SKM-1 (cell line): ENCODE results near the gene COL4A1.
"Not testable (repeated sequence)": the region's sequence is repeated elsewhere in the genome, so short reads cannot be mapped to it uniquely, and the experiment has no call there.

Source experiments
- DNase-seq: peaks from one replicate; lab custom pipeline; 2025; ENCODE audit not compliant: unreplicated experiment; lab: John Stamatoyannopoulos, UW

The COL4A1 gene

DNA sequence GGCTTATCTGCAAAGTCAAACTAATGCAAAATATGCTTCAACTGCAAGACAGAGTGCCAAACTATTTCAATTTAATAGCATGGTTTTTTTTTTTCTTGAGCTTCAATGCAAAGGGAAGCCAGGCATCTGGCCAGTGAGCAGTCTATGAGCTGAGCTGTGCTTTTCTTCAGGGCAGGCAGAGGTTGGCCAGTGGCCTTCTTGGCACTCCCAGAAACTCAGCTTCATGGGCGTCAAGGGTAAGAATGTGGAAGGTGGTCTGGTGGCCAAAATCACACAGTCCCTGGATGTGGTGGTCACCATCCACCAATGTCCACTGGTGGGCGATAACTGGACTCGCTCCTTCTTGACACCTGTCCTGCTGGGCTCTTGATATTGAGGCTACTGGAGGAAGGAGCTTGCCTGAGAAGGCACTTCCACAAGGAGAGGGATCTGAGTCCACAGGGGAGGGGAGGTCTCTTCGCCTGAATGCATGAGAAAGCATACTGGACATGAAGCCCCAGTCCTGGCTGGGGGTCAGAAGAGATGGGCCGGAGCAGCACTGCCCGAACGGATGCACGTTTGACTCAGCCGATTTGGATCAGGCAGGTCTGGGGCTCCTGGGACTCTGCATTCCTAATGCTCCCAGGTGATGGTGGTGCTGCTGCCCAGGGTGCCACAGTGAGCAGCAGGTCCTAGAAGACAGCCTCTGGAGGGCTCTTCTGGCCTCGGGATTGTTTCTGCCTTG, 17.2 kb upstream of the COL4A1 start:
- DNase-seq = no peak

DNA sequence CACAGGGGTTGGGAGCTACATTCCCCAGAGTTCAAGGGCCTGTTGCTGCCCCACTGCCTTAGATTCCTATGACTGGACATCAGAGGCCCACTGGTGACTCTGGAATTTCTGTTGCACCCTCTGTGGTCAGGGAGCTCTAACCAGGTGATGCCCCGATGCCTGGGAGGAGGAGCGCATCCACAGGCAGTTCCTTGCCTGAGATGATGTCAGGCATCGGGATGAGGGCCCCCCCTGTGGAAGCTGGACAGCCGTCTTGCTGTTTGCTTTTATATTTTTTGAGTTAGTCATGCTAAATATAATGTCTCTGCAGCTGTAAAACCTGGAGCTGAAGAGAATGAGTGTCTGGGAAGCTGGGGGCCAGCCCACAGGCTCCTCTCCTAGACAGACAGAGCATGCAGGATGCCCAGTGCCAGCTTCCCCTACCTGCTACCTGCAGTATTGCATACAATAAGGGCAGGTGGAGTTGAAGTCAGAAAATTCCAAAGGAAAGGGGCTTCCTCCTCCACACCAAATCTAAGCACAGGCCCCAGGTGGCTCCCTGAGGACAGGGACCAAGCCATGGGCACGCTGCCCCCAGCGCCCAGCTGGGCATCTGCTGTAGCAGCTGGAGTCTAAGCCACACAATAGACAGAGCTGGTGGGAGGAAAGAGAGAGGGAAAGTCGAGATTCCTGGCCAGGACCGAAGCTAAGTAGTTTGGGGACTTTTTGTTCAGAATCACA, 16.4 kb upstream of the COL4A1 start:
- no peak for DNase-seq

DNA sequence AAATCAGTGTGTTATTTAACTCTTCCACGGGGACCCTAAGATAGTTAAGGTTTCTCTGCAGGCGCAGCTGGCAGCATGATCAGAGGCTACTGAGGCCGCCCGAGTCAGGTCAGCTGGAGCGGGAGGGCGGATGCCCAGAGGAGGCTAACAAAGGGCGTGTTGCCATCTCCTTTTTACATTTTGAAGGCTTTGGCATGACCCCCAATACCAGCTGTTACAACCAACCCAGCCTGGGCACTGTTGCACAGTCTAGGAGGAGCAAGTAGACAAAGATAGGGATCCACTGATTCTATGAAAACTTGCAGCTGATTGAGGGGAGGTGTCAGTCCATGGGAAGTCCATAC, 15.8 kb upstream of the COL4A1 start:
- DNase-seq = no peak

- DNase-seq = no peak
Measured at GRCh38 chr13:110322126-110322827, 15.3 kb upstream of the COL4A1 start.

DNA sequence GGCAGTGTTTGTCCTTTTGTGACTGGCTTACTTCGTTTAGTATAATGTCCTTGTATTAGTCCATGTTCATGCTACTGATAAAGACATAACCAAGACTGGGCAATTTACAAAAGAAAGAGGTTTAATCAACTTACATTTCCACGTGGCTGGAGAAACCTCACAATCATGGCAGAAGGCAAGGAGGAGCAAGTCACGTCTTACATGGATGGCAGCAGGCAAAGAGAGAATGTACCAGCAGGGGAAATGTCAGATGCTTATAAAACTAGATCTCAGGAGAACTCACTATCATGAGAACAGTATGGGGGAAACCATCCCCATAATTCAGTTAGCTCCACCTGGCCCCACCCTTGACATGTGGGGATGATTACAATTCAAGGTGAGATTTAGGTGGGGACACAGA, 14.6 kb upstream of the COL4A1 start:
- DNase-seq = not testable (repeated sequence)

GRCh38 chr13:110320645-110321044, 13.7 kb upstream of the COL4A1 start:
- no peak for DNase-seq

DNA sequence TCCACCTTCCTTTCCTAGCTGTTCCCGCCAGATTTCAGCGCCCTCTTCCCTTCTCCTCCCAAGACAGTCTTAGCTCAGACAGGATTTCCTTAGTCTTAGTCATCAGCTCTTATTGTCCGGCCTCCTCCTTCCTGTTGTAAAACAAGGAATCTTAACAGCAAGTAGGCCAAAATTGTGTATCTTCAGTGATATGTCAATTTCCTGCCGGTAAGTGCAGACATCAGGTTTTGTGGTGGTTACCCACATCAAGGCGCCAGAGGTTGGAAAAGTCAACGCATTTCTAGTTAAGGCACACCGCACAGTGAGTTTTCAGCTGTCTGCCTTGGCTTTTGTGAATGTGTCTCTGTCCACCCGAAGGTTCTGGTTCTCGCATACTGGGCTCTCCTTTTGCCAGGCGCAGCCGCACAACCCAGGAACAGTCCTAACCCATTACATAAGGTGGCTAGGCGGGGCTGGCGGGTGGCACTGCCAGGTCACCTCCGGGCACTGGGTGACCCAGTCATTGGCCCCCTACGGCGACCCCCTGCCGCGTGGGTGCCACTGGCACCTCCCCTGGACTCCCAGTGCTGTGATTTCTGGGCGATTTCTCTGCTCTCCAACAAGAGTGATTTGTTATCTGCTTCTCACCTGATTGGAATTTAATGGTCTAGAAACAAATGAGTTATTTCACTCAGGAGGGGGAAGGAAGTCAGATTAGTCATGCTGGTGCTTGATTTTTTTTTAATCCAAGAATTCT, 13.0 kb upstream of the COL4A1 start:
- no peak for DNase-seq

DNA sequence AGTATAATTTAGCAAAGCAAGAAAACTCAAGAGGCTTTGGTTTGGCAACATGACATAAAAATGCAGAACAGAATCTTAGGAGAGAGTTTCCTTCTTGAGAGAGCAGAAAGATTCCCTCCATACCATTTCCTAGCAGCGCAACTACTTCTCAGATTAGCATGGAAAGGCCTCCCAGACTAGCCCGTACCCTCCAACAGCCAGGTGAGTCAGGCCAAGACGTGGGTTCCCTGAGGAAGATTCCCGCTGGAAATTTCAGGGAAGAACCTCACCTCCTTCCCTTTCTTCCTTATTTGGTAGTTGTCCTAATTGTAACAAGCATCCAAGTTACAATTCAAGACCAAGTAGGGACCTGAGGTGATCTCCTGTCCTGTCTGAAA, 12.4 kb upstream of the COL4A1 start:
- no peak for DNase-seq

GRCh38 chr13:110318920-110319319, 12.0 kb upstream of the COL4A1 start:
- DNase-seq = no peak

DNA sequence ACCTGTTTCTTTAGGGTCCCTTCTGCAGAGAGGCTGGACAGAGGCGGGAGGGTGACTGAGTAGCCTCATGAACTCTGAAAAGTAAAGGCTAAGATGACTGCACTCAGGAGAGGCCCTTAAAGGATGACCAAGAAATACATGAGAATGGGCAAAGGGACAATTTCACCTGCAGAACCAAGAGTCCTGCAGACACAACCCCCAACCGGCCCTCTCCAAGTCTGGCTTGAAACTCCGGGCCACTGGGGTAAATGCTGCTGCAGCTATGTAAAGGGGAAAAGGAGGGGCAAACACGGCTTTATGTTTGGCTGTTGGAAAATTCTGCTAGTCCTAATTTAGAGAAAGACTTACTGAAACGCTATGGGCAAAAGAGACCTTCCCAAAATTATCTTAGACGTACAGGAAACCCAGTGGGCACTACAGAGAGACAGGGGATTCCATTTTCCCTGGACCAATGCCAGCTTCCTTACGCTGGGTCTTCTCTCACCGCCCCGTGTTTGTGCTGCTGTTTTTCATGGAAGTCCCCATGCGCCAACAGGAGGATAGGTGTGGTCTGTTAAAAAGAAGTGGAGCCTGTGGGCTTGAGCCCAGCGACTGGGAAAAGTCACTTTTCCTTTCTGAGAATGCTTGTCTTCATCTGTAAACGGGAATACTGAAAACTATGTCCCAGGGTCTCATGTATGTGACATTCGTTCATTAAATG, 10.7 kb upstream of the COL4A1 start:
- no peak for DNase-seq

DNA sequence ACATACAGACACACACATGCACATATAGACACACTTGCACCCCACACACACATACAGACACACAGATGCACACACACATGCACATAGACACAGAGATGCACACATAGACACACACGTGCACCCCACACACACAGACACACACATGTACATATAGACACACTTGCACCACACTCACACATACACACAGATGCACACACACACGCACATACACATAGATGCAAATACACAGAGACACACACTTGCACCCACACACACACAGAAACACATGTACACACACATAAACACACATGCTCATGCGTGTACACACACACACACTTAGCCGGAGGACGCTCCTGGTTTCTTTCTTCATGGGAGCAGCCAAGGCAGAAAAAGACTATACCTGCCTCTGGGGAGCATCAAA, 10.1 kb upstream of the COL4A1 start:
- no peak for DNase-seq

- DNase-seq = no peak
Measured at GRCh38 chr13:110316196-110316595, 9.2 kb upstream of the COL4A1 start.

- DNase-seq = no peak
Measured at GRCh38 chr13:110314516-110315245, 7.7 kb upstream of the COL4A1 start.

DNA sequence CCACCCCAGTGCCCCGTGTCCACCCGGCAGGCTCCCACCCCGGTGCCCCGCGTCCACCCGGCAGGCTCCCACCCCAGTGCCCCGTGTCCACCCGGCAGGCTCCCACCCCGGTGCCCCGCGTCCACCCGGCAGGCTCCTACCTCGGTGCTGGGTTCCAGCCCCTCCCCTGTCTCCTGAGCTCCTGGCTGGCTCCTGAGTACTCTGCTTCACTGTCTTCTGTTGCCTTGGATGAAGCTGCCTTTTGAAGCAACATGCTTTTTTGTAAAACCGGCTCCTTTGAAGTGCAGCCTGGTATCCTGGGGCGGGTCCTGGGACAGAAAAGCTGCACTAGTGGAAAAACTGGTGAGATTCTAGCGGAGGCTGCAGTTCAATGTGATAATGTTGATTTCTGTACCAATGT, 6.8 kb upstream of the COL4A1 start:
- DNase-seq = not testable (repeated sequence)

GRCh38 chr13:110313261-110313660, 6.3 kb upstream of the COL4A1 start:
- DNase-seq = not testable (repeated sequence)

DNA sequence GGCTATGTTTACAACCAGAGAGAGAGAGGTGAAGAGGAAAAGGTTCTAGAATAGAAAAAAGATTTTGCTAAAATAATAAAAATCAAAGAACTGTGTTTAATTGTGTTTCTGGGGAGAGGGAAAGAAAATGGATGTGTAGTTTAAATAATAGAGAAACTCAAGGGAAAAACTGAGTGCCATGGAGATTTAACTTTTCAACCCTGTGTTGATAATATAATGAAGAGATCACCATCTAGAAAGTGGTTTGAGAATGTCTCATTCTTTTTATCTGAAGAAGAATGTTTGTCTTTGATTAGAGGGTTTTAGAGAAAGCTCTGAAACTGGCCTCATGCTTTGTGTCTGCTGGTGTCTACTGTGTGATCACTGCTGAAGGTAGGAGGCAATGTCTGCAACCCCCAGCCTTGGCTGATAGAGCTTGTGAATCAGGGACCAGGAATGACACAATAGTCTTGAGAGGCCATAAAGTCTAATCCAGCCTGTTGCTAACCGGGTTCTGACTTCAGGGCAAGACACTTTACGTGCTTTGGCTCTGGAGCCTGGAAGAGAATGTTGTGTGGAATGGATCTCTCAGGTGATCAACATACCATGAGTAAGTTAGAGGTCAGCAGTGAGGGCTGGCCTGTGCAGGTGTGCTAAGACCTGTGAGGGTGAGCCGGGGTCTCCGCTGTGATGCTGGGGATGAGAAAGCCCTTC, 5.5 kb upstream of the COL4A1 start:
- DNase-seq = no peak

GRCh38 chr13:110311443-110312338, 4.7 kb upstream of the COL4A1 start:
- no peak for DNase-seq

GRCh38 chr13:110310541-110311442, 3.8 kb upstream of the COL4A1 start:
- no peak for DNase-seq
